Subcutaneous abdominal adipose tissue (tissue), 5 donors: ENCODE measurements around the gene NBAS.
A peak's percentile ranks its signal among the peaks of the same experiment; 100 is the strongest.

Source experiments
- H3K27ac ChIP-seq: one replicate; pipeline ENCODE4 v1.7.0; 2013; ENCODE audit warnings: low read depth, mild to moderate bottlenecking, inconsistent platforms, low read length, moderate library complexity
- H3K27me3 ChIP-seq, 5 donors: one replicate each; pipeline ENCODE4 v1.7.0; 2013; ENCODE audit warnings: low read length in 5 of 5, inconsistent platforms in 1 of 5; ENCODE audit not compliant: control insufficient read depth in 5 of 5, insufficient read depth in 4 of 5
- H3K36me3 ChIP-seq, 5 donors: one replicate each; pipeline ENCODE4 v1.7.0; 2013; ENCODE audit warnings: low read length in 5 of 5; ENCODE audit not compliant: control insufficient read depth in 5 of 5, insufficient read depth in 5 of 5
- H3K4me1 ChIP-seq, 5 donors: one replicate each; pipeline ENCODE4 v1.7.0; 2013; ENCODE audit warnings: low read length in 5 of 5, mild to moderate bottlenecking in 3 of 5, moderate library complexity in 1 of 5; ENCODE audit not compliant: control insufficient read depth in 5 of 5, insufficient read depth in 5 of 5
- H3K4me3 ChIP-seq, 5 donors: one replicate each; pipeline ENCODE4 v1.7.0; 2013; ENCODE audit warnings: low read length in 5 of 5, low read depth in 1 of 5
- H3K9ac ChIP-seq, 5 donors: one replicate each; pipeline ENCODE4 v1.7.0; 2013; ENCODE audit warnings: low read length in 5 of 5, mild to moderate bottlenecking in 4 of 5, moderate library complexity in 3 of 5
- H3K9me3 ChIP-seq, 5 donors: one replicate each; pipeline ENCODE4 v1.7.0; 2013; ENCODE audit warnings: low read length in 5 of 5; ENCODE audit not compliant: control insufficient read depth in 5 of 5
- donor health status: healthy.
- donor health status: healthy.
- donor health status: healthy.
- donor health status: healthy.
- donor health status: healthy.

NBAS gene

DNA sequence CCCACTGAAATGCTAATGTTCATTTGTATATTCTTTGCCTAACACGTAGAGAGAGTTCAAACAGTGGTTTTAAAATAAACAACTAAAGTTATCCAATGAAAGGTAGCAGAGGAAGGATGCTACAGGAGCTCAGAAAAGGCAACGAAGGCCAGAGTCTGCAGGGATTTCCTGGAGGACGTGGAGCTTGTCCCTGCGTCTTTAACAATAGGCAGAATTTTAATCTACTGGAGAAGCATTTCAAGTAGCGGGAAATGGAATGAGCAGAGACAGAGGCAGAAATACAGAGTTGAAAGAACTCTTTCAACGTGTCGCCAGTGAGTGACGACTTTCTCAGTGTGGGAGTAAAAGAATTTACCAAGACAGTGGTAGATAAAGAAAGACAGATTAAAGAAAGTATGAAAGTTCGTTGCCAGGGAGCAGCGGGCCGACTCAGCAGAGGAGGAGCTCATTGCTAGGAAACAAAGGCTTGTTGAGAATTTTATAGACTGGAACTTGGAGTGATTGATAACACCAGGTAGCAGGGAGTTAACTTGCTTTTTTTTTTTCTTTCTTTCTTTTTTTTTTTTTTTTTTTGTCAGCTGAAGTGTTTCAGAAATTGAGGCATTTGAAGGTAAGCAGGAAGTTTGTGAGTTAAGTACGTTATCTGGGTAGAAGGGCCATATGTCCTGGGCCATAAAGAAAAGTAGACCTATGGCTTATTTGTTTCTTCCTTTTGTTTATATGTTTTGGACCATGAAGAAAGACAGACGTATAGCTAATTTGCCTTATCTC lies 625 bp upstream of the NBAS start:
- peak overlapping the region; percentile 91 to 100 (median 97) for H3K4me3 ChIP-seq
- peak overlapping the region; percentile 10 to 99 (median 96) for H3K9ac ChIP-seq
- no peaks in the 10 kb centered on the region for H3K9me3 ChIP-seq
- H3K4me1 ChIP-seq, result peaks cover 4 to 22% (median 19%) of the 10 kb centered on the region in 5 donors
- no peaks in the 10 kb centered on the region for H3K36me3 ChIP-seq
- H3K27me3 ChIP-seq, result no peaks in the 10 kb centered on the region
- peak overlapping the region; percentile 21 for H3K27ac ChIP-seq

DNA sequence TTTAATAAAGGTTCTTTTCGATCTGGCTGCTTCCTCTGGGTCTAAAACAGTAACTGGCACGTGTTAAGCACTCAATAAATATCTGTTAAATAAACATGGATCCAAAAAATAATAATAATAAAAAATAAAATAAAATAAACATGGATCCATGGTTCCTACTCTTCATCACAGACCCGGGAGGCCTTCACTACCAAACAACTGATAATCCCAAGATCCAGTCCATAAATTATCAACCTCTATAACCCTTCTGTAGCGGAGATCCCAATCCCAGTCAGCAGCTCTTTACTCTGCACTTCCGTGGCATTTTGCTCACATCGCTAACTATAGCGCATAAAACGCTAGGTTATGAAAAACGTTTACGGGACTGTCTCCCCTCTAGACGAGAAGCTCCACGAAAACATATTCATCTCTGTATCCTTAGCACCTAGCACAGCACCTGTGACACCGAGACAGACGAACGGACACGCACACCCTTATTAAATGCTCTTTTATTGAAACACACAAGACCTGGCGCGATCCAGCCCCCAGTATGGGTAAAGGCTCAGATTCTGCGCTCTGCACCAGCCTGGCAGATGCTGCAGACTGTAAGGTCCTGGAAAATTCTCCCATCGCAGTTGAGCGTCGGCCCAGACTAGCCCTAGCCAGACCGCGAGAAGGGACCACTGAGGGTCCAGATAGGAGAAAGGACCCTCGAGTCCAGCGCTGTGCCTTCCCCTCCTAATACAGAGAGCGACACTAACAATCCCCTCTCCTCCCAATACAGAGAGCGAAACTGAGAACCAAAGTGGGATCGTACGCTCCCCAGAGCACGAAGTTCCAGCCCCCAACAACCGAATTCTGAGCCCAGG lies 770 bp downstream of the NBAS start:
- peak overlapping the region; percentile 59 for H3K27ac ChIP-seq

DNA sequence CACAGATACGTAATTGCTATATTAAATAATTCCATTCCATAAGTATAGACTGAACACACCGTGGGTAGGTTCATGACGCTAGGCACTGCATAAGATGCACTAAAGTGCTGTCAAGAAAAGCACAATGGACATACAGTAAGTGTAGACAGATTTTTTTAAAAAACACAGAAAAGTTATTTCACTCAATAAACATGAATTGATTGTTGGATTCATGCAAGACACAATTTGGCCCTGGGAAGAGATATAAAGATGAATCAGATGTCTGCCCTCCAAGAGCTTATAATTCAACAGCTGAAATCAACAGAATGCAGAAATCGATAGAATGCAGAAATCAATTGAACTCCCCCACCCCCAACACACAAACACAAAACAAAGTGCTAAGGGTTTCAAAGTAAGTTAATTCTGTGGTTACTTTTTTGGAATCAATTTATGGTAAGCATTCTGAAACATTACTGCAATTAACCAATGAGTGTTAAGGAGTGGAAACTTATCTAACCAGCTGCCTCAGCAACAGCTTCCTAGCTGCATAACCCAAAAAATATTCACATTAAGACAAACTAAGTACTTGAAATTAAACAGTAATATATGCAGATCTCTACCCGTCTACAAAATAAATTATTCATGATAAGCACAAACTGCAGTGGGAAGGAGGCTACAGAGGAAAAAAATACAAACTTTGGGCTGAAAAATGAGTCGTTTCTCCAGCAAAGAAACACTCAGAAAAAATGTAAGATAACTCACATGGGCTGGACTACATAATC lies 1.6 kb downstream of the NBAS start:
- Histone ChIP-seq H3K27ac (no peak overlapping the region), H3K4me3 (peak overlapping the region in 4 of 5 donors; percentile 91 to 99 (median 96)), H3K9ac (peak overlapping the region in 3 of 5 donors; percentile 92 to 99 (median 96))

More for the DNA sequence above, 770 bp downstream of the NBAS start:
- H3K9ac ChIP-seq, result peak overlapping the region; percentile 92 to 99 (median 96)
- H3K4me3 ChIP-seq, result peak overlapping the region; percentile 91 to 100 (median 97)
- H3K36me3 ChIP-seq, result peaks cover 0 to 7% (median 0%) of the 10 kb centered on the region in 5 donors
- peaks cover 4 to 22% (median 19%) of the 10 kb centered on the region in 5 donors for H3K4me1 ChIP-seq
- H3K27me3 ChIP-seq, result no peaks in the 10 kb centered on the region
- no peaks in the 10 kb centered on the region for H3K9me3 ChIP-seq

DNA sequence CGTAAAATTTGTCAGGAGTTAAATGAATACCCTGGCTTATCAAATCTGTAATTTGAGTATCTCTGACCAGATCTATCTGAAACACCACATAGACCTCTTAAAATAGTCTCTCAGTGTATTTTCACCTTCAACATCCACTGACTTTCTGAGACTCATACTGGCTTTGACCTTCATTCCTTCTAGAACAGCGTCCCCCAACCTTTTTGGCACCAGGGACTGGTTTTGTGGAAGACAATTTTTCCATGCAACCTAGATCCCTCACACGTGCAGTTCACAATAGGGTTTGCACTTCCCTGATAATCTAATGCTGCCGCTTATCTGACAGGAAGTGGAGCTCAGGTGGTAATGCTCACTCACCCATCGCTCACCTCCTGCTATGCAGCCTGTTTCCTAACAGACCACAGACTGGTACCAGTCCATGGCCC lies 3.2 kb downstream of the NBAS start:
- peak overlapping the region in 1 of 5 donors; percentile 25 for H3K9ac ChIP-seq
- H3K27ac ChIP-seq, result no peak overlapping the region

More for the DNA sequence above, 1.6 kb downstream of the NBAS start:
- Histone ChIP-seq H3K4me1 (peaks cover 4 to 22% (median 19%) of the 10 kb centered on the region in 5 donors), H3K27me3 (no peaks in the 10 kb centered on the region), H3K36me3 (peaks cover 0 to 7% (median 0%) of the 10 kb centered on the region in 5 donors), H3K9me3 (no peaks in the 10 kb centered on the region)

DNA sequence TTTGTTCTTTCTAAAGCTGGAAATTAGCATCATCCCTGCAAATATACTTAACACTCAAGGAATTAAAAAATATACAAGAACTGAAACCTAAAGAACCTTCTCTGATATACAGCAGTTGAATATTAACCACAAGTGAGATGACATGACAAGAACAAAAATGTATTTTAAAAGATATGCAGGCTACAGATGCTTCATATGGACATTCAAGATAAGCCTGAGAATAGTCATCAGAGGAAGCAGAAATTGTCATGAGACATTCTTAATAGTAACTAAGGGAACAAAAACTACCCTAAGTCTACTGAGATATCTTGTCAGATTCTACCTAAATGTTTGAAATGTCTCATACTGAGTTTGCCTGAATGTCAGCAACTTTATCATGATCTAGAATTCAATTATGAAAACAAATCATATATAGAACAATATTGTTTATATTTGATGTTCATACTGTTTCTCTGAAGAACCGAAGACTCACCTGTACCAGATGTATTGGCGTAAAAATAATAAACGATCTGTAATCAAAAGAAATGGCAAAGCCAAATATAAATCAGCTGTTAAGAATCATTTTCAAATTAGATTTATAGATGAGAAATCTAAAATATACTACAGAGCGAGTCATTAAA lies 4.7 kb downstream of the NBAS start:
- Histone ChIP-seq H3K4me3 (no peak overlapping the region), H3K9ac (no peak overlapping the region), H3K9me3 (no peaks in the 10 kb centered on the region), H3K27me3 (no peaks in the 10 kb centered on the region), H3K27ac (no peak overlapping the region), H3K36me3 (peaks cover 7 to 18% (median 11%) of the 10 kb centered on the region in 5 donors), H3K4me1 (peaks cover 4 to 19% (median 16%) of the 10 kb centered on the region in 5 donors)

More for the DNA sequence above, 3.2 kb downstream of the NBAS start:
- peaks cover 2 to 10% (median 4%) of the 10 kb centered on the region in 5 donors for H3K36me3 ChIP-seq
- no peaks in the 10 kb centered on the region for H3K27me3 ChIP-seq
- peaks cover 4 to 22% (median 19%) of the 10 kb centered on the region in 5 donors for H3K4me1 ChIP-seq
- H3K4me3 ChIP-seq, result no peak overlapping the region
- H3K9me3 ChIP-seq, result no peaks in the 10 kb centered on the region

GRCh38 chr2:15555760-15556193 lies 5.4 kb downstream of the NBAS start:
- Histone ChIP-seq H3K27ac (no peak overlapping the region), H3K9me3 (no peaks in the 10 kb centered on the region), H3K27me3 (no peaks in the 10 kb centered on the region), H3K9ac (no peak overlapping the region), H3K36me3 (peaks cover 7 to 18% (median 11%) of the 10 kb centered on the region in 5 donors), H3K4me3 (no peak overlapping the region), H3K4me1 (peaks cover 4 to 19% (median 16%) of the 10 kb centered on the region in 5 donors)

- Histone ChIP-seq H3K9me3 (no peaks in the 10 kb centered on the region), H3K4me3 (no peak overlapping the region), H3K9ac (no peak overlapping the region), H3K27me3 (no peaks in the 10 kb centered on the region), H3K36me3 (peaks cover 7 to 24% (median 14%) of the 10 kb centered on the region in 5 donors), H3K4me1 (peaks cover under 1 to 9% (median 6%) of the 10 kb centered on the region in 5 donors), H3K27ac (no peak overlapping the region)
Measured at GRCh38 chr2:15554525-15555218, 6.5 kb downstream of the NBAS start.

- peaks cover 0 to 2% (median 0%) of the 10 kb centered on the region in 5 donors for H3K4me1 ChIP-seq
- H3K36me3 ChIP-seq, result peaks cover 12 to 29% (median 18%) of the 10 kb centered on the region in 5 donors
- no peak overlapping the region for H3K27ac ChIP-seq
- no peaks in the 10 kb centered on the region for H3K27me3 ChIP-seq
- no peak overlapping the region for H3K4me3 ChIP-seq
- H3K9me3 ChIP-seq, result no peaks in the 10 kb centered on the region
- no peak overlapping the region for H3K9ac ChIP-seq
Measured at GRCh38 chr2:15553951-15554350, 7.2 kb downstream of the NBAS start.

DNA sequence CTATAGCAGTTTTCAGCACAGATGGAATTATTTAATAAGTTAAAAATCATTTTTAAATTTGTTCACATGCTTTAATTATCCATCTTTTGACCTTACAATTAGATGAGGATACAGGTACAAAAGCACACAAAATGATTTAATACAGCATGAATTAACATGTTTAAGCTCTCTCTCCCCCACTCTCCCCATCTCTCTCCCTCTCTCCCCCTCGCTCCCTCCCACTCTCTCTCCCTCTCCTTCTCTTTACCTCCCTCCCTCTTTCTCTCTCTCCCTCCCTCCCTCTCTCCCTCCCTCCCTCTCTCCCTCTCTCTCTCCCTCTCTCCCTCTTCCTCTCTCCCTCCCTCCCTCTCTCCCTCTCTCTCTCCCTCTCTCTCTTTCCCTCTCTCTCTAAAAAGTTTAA lies 7.6 kb downstream of the NBAS start:
- Histone ChIP-seq H3K36me3 (peaks cover 15 to 33% (median 22%) of the 10 kb centered on the region in 5 donors), H3K4me3 (no peak overlapping the region), H3K4me1 (no peaks in the 10 kb centered on the region), H3K27ac (no peak overlapping the region), H3K27me3 (no peaks in the 10 kb centered on the region), H3K9ac (no peak overlapping the region), H3K9me3 (no peaks in the 10 kb centered on the region)
